NCI-H2227 (cell line): Measurements from ENCODE around the gene MTHFSD.

Experiments
- DNase-seq: peaks from one replicate; lab custom pipeline; 2025; ENCODE audit not compliant: unreplicated experiment; lab: John Stamatoyannopoulos, UW

Gene MTHFSD

DNA sequence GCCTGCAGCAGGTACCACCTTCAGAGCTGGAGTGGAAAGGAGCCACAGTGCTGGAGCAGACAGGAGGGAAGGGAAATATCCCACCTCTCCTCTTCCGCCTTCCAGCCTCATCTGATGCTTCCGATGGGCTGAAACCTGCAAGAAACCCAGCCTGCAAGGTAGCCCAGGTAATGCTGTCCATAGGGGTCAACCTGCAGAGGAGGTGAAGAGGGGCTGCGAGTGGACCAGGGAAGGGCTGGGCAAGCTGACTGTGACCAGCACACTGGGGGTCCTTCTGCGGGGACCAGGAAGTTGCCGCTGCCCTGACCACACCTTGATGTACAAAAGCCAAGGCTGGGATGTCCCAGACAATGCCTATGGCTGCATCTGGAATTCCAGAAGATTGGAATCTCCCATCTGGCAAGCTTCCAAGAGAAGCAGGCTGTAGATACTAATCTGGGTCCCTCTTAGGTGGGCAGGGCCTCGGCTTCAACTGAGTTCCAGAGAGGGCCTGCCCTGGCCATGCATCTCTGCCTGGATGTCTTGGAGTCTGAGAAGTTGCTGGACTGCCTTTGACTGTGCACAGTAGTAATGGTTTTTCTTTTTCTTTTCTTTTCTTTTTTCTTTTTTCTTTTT lies 29.1 kb upstream of the MTHFSD start:
- no peak for DNase-seq

GRCh38 chr16:86581458-86581857 lies 26.4 kb upstream of the MTHFSD start:
- DNase-seq, result no peak

- DNase-seq, result no peak
Measured at GRCh38 chr16:86580791-86581170, 25.7 kb upstream of the MTHFSD start.

DNA sequence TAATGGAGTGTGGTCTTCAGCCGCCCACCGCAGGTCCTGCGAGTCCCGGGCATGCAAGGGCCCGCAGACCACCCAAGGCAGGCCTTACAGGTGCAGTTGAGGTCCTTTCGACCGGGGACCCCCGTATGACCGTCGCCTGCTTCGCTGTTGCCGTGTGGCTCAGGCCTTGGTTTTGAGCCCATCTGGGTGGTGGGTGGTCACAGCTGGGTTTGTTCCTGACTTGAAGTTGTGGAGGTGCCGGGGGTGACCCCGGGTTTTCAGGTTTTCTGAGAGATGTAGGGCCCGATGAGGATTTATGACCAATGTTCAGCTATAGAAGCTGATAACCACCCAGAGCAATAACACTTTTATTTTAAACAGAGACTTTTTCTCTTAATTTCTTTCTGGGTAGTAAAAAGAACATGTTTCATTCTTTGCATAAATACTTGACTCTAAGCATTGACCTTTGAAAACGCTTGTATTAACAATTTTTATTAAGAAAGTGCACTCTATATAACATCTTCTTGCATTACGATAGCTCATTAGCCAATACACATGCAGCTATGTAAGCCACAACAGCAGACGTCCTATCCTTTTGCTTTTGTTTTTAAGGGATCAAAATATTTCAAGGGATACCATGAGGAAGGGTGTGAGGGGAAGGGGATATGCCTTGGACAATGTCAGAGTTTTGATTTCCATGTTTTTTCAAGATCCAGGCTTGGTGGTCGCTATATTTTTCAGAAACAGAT lies 25.2 kb upstream of the MTHFSD start:
- DNase-seq, result no peak

GRCh38 chr16:86579268-86580062 lies 24.4 kb upstream of the MTHFSD start:
- no peak for DNase-seq

DNA sequence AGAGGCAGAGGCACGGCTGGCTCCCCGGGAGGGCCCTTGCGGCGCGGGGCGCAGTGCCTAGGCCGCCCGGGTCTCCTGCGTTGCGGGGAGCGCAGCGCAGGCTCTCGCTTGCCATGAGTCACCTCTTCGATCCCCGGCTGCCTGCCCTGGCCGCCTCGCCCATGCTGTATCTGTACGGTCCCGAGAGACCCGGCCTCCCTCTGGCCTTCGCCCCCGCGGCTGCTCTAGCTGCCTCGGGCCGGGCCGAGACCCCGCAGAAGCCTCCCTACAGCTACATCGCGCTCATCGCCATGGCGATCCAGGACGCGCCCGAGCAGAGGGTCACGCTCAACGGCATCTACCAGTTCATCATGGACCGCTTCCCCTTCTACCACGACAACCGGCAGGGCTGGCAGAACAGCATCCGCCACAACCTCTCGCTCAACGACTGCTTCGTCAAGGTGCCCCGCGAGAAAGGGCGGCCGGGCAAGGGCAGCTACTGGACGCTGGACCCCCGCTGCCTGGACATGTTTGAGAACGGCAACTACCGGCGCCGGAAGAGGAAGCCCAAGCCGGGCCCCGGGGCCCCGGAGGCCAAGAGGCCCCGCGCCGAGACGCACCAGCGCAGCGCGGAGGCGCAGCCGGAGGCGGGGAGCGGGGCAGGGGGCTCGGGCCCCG lies 23.7 kb upstream of the MTHFSD start:
- no peak for DNase-seq

GRCh38 chr16:86578061-86578599 lies 23.1 kb upstream of the MTHFSD start, which contains the start of gene FOXL1:
TSS of gene FOXL1 (plus strand) at chr16:86578549. CDS start at chr16:86578724, 175 bp downstream.
- DNase-seq, result no peak

GRCh38 chr16:86577314-86577971 lies 22.4 kb upstream of the MTHFSD start:
- DNase-seq, result no peak

DNA sequence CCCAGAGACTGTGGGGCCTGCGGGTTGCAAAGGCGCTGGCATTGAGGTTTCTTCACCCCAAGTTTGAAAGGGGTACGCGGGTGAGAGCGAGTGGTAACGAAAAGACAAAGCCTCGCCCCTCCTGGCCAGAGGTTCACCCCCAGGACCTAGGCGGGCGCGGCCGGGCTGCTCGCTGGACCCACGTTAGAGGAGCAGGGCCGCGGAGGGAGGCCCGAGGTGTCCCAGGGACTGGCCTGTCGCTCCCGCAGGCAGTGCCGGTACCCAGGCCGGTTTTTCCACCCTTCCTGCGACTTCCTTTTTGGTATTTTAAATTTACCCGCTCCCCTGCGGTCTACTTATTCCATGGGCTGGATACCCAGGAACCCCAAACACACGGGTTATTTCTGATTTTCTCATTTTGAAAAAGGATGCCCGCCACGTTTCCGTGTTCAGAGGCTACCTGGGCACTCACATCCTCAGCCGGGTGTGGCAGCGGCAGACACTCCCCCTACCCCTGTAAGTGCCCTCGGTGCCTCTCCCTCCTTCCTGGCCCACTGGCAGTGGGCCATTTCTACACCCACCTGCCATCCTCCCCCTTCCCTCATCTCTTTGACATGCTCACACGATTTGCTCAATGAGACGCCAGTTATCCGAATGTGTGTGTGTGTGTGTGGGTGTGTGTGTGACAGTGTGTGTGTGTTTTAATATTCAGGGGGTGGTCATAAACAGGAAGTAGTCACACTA lies 21.7 kb upstream of the MTHFSD start:
- DNase-seq, result no peak

GRCh38 chr16:86575754-86576557 lies 20.9 kb upstream of the MTHFSD start:
- no peak for DNase-seq

DNA sequence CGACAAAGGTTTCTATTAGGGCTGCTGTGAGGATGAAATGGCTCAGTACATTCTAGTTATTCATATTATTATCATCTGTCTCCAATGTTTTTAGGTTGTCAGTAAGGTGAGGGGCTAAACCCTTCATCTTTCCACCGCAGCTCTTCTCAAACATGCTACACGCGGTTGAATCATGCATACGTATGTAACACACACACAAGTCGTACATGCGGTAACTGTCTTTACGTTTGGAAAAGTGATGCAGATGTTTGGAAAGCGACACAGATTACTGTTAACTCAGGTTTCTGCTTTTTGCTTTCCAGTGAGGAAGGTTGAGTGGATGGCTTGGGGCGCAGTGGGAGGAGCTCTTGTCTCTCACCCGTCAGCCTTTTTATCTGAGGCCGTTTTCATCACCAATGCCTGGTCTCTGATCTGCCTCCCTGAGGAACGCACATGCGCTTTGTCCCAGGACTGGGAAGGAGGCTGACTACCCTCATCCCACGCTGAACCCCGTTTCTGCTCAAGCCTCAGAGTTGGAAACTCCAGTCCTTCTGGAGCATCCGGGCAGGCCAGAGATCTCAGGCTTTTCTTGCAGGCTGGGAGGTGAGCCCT lies 20.2 kb upstream of the MTHFSD start:
- no peak for DNase-seq

GRCh38 chr16:86574646-86575045 lies 19.6 kb upstream of the MTHFSD start:
- no peak for DNase-seq

- DNase-seq, result no peak
Measured at GRCh38 chr16:86573646-86574508, 18.8 kb upstream of the MTHFSD start.

DNA sequence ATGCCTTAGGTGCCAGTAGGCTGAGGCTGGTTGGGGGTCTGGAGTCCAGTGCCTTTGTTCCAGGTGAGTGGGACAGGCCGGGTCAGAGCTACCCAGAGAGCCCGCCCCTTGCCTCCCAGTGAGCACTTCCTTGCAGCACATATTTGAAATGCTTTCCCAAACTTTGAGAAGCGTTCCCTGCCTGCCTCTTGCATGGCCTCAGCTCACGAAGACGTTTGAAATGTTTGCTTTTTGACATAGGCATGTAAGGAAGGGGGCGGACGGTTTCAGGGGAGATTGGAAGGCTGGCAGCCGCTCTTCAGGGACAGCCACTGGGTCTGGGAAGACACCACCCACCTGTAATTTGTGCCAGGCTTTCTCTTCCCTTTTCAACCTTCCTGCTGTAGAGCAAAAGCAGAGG lies 18.2 kb upstream of the MTHFSD start:
- no peak for DNase-seq

DNA sequence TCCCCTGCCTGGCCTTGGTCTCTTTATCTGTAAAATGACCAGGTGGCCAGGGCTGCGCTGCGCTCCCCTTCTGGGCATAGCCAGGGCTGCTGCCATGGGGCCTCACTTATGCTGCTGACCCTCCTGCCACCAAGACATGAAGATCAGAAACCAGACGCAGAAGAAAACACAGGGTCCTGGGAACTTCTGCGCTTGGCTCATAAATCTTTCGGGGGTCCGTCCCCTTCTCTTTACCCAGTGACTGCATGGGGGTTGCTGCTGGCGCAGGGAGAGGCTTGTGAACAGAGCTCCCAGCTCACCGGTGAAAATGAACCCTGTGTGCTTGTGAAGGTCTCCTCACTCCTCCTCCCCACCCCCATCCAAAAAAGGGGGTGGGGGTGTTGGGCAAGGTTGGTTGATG lies 17.6 kb upstream of the MTHFSD start:
- no peak for DNase-seq

GRCh38 chr16:86572041-86572521 lies 17.0 kb upstream of the MTHFSD start:
- DNase-seq, result no peak

- no peak for DNase-seq
Measured at GRCh38 chr16:86571530-86571915, 16.5 kb upstream of the MTHFSD start.
